NCI-H82 treated with DMSO at 0.1 percent for 48 hours (cell line): ENCODE measurements around the gene DNAH11.
A peak's percentile ranks its signal among the peaks of the same experiment; 100 is the strongest.
"Not testable (repeated sequence)": the region's sequence is repeated elsewhere in the genome, so short reads cannot be mapped to it uniquely, and the experiment has no call there.

Experiments used
- DNase-seq: peaks from one replicate; lab custom pipeline; 2025; ENCODE audit not compliant: unreplicated experiment; lab: John Stamatoyannopoulos, UW

The DNAH11 gene

DNA sequence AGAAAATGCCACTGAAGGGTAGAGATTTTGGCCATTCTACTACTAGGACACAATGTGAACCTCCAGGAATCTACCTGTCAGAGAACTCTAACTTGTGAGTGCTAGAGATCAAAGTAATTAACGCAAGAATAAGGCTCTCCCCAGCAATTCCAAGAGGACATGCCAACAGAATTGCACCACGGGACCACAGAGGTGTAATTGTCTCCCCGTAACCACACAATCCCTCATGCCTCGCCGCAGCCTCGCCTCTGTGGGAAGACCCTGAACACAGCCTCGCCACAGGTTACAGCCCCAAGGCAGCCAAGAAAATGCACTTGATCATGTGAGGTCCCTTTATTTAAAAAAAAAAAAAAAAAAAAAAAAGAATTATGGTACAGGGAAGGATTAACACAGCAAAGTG is 373.3 kb downstream of the DNAH11 start:
- DNase-seq: no peak

DNA sequence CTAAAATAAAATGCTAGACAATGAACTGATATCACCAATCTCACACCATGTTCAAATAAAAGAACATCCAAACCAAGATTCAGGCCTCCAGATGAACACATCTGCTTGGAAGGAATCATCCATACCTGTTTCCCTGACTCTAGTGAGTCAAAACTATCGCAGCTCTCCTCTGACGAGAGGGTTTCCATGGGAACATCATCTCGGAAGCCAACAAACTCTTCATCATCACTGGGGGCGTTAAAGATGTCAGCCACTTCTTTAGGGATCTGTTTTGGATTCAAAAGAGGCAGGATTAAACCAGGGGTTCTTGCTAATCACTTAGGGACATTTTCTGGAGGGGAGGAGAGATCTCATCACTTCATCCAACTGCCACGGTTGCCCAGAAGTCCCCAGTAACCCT is 373.8 kb downstream of the DNAH11 start:
- DNase-seq: no peak

DNA sequence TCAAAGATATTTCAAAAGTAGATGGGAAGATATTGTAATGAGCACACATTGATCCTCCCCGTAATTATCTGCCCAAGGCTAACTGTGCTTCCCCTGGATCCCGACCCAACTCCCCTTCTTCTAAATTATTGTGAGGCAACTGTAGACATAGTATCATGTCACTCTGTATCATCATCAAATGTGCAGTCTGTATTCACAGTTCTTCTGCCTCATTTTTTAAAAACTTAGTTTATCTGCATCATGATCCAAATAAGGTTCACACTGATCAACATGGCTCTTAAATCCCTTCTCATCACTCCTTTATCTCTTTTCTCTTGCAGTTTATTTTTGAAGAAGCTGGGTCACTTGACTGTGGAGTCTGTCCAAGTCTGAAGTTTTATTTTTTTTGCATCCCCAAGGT is 375.4 kb downstream of the DNAH11 start:
- no peak for DNase-seq

DNA sequence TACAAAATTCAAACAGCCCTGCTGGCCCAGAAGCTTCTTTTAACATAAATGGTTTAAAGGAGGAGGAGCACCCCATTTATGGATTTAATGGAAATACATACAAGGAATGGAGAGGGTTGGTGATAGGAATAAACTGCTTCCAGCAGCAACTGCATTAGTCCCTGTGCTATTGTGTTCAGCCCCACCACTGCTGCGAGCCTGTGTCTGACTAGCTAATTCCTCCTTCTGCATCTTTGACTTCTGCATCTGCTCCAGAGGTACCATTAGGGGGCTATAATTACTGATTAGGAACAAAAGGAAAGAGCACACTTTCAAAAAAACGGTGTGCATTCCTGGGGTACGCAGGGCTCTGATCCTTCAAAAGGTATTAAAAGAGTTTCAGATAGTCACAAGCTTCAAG is 378.1 kb downstream of the DNAH11 start:
- DNase-seq: no peak

DNA sequence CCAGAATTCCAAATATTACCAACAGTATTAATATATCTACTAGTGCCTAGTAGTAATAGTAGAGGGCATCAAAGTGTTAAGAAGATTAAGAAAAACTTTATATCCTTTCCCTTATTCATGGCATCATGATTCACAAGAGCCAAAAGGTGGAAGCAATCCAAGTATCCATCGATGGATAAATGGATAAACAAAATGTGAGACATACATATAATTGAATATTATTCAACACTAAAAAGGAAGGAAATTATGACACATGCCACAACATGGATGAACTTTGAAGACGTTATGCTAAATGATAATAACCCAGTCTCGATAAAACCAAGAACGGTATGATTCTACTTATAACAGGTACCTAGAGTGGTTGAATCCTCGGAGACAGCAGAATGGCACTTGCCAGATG is 379.8 kb downstream of the DNAH11 start:
- no peak for DNase-seq

DNA sequence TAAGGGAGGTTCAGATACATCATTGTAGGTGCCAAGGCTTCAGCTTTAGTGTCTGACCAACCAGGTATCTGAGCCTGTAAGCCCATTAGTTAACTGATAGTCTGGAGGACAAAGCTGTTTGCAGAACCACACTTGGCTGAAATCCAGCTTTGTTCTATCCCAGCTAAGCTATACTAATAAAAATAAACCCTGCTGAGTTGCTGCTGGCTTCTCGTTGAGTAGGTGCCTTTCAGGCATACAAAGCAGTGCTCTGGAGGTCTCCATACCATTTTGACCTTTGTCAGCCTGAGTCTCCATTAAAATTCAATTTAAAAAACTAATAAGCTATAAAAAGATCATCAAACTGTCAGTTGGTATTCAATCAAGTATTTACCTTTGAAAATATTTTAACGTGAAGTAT is 380.8 kb downstream of the DNAH11 start:
- DNase-seq: peak; percentile 95

DNA sequence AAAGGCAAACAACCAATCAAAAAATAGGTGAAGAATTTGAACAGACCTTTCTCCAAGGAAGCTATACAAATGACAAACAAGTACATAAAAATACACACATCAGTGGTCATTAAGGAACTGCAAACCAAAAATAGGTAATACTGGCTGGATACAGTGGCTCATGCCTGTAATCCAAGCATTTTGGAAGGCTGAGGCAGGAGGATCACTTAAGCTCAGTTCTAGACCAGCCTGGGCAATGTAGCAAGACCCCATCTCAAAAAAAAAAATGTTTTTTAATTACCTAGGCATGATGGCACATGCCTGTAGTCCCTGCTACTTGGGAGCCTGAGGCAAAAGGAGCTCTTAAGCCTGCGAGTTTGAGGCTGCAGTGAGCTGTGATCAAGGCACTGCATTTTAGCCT is 383.6 kb downstream of the DNAH11 start:
- DNase-seq: no peak

DNA sequence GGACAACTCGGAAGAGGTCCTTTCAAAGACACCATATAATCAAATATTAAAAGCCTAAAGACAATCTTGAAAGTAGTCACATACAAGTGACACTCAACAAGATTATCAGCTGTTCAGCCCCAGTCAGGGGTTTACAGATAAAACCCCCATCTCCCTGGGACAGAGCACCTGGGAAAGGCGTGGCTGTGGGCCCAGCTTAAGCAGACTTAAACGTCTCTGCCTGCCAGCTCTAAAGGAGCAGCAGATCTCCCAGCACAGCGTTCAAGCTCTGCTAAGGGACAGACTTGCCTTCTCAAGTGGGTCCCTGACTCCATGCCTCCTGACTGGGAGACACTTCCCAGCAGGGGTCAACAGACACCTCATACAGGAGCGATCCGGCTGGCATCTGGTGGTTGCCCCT is 384.9 kb downstream of the DNAH11 start:
- DNase-seq: peak; percentile 65

DNA sequence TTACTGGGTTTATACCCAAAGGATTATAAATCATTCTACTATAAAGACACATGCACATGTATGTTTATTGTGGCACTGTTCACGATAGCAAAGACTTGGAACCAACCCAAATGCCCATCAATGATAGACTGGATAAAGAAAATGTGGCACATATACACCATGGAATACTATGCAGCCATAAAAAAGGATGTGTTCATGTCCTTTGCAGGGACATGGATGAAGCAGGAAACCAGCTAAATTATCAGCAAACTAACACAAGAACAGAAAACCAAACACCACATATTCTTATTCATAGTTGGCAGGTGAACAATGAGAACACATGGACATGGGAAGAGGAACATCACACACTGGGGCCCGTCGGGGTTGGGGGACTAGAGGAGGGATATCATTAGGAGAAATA is 390.5 kb downstream of the DNAH11 start:
- DNase-seq: not testable (repeated sequence)

DNA sequence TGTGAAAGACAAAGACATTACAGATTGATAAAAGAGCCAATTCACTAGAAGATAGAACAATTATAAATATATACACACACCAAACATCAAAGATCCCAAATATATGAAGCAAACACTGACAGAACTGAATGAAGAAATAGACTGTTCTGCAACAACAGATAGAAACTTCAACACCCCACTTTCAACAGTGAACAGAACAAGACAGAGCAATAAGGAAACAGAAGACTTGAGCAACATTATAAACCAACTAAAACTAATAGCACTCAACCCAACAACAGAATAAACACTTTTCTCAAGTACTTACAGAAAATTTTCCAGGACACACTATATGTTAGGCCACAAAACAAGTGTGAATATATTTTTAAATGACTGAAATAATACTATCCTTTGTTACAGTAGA is 392.0 kb downstream of the DNAH11 start:
- no peak for DNase-seq

DNA sequence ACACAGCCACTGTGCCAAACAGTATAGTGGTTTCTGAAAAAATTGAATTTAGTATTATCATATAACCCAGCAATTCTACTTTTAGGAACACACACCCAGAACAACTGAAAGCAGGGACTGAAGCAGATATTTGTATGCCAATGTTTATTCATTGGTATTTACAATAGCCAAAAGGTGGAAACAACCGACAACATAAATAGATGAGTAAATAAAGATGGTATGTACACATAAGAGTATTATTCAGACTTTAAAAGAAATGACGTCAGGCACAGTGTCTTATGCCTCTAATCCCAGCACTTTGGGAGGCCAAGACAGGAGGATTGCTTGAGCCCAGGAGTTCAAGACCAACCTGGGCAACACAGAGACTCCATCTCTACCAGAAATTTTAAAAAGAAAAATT is 395.6 kb downstream of the DNAH11 start:
- DNase-seq: no peak

DNA sequence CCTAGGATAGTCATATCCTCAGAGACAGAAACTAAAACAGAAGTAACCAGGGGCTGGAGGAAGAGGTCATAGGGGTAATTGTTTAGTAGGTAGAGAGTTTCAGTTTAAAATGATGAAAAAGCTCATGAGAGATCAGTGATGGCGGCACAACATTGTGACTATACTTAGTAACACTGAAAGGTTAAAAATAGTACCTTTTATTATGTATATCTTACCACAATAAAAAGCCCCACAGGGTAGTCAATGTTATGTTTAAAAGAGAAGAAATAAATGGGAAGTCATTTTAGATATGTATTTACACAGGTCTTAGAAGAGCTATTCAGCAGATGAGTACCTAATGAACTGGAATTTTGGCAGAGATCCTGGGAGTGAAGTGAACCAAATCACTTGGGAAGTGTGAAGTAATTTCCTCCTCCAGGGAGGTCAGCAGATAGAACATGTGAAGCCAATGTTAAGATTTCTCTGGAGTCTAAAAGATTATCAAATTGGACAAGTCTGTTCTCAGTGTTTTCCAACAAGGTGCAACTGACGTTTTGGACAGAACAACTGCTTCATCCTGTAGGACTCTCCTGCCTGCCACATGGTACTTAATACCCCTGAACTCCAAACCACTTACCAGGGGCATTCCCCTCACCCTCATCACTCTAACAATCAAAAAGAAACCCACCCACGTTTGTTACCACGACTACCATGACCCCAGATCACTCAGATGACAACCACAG is 396.5 kb downstream of the DNAH11 start:
- no peak for DNase-seq

DNA sequence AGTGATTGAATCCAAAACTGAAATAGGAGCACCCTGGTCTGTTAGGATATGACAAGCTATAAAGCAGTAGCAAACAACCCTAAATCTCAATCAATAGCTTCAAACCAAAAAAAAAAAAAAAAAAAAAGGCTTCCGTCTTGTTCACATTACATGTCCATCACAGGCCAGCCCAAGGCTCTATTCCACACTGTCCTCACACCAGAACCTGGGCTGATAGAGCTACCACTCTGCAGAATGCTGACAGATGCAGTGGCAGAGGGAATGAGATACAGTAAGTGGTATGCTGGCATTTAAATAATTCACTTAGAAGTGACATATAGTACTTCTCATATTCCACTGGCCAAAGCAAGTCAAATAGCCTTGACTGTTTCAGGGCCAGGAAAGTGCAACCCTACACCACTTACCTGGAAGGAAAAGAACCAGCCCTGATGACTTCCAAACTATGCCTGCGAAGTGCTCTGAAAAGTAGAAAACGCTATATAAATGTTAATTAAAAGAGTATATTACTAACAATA is 397.1 kb downstream of the DNAH11 start:
- no peak for DNase-seq

DNA sequence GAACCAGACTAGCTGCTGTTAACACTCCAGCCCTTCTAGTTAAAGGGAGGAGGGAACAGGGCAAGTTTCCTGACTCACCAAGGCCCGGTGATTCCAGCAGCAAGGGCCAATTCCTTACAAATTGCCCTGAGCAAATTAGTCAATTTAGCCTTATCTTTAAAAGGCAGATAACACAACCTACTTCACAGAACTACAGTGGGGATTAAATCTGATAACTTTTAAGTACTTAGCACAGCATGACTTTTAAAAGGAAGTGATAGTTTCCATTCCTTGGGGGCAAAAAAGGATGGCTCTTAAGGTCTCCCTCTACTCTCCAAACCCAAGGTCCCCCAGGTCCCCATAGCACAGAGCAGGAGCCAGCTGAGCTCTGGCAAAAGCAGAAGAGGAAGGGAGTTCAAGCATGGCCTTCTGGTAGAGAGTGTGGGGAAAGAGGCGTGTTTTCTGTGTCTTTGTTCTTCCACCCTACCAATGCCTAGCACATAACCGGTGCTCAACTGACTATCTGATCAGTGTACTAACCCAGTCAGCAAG is 398.8 kb downstream of the DNAH11 start:
- DNase-seq: no peak

DNA sequence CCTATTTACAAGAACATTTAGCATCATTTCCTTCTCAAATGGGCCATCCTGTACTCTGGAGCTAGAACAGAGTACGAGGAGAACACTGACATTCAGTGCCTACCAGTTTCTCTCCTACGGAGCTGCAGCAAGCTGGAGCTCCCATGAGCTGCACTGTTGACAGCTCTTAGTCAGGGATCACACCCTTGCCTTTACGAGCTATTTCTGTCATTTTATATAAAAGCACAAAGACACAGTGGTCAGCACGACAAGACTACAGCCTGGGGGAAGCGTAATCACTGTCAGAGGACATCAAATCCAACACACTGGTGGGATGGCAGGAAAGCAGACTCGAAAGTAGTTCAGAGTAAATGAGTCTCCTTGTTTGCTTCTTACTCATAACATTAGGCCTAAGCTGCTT is 400.1 kb downstream of the DNAH11 start:
- no peak for DNase-seq

DNA sequence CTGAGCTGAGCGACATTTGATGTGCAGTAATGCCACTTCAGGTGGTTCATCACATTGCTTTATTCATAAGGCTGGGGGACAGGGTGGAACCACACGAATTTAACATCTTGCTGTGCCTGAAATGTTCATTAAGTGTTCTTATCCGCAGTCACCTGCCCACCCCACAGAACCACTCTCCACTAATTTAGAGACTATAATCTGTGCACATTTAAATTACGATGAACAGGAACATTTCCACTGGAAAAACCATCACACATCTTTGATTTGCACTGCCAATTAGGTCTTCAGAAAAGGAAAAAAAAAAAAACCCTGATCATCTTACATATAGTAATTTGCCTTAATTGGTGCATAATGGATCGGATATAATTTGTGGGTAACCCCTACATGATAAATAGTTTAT is 400.6 kb downstream of the DNAH11 start:
- no peak for DNase-seq

DNA sequence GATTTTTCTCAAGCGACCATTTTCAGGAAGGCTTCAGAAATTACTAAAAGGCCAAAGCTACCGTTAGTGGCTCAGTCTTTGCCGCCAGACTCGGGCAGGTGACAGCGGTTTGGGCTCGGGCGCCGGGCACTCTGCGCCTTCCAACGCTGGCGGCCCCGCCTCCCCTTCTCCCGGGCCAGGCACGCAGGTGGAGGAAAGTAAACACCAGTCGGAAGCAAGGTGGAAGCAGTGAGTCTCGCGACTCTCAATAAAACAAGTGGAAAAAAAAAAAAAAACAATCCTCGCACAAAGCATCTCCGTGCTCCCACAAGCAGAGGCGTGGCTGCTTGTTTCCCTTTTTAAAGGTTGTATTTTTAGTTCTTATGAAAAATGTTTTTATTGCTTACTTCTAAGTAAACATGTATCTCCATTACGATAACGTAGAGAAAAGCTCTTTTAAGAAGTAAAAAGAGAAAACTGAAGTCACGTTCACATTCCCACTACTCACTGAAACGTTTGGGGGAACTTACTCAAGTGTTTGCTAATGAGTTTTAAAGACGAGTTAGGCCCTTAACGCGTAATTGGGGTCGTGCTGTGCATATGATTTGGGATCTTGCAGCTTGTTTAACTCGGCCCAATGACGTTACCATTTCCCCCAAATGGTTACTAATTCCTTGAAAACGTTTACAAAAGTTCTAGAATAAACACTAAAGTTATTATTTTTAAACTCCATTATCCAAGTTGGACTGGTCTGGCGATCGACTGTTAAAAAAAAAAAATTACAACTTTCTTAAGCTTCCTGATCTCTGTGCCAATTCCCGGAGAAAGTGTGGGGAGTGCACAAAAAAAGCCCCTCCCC is 402.0 kb downstream of the DNAH11 start:
- DNase-seq: no peak

DNA sequence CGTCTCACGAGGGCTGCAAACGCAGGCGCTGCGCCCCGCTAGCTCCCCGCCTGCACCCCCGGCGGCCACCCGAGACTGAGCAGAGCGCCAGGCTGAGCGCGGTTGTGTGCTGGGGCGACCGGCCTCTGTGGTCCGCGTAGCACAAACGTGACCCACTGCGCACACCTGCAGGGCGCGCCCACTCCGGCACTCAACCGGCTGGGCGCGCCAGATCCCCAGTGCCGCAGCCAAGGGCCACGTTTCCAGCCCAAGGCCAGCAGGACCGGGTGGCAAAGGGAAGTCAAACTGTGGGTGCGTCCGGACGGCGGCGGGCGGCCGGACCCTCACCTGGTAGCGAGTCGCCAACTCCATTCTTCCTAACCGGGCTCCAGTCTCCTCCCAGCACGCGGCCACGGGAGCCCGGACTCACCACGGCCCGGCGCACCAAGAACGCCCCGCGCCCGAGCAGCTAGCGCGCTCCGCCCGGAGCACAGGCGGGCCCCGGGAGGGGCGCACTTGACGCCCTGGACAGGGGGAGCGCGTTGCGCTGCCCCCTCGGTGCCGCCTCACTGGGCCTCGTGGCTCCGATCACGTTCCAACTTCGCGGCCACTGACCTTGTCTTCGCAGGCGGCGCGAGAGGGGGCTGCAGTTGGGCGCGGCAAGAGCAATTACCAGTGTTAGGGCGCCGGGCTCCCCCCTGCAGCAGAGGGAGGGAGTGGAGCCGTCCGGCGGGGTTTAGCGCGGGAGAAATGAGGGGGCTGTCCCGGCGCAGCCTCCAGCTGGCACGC is 402.8 kb downstream of the DNAH11 start, which contains the start of gene CDCA7L:
Gene CDCA7L, minus strand, starts transcription at position 446 of the 768 bp plus-strand sequence. Its CDS starts 95 bp downstream, at position 351.
- peak; percentile 50 for DNase-seq

DNA sequence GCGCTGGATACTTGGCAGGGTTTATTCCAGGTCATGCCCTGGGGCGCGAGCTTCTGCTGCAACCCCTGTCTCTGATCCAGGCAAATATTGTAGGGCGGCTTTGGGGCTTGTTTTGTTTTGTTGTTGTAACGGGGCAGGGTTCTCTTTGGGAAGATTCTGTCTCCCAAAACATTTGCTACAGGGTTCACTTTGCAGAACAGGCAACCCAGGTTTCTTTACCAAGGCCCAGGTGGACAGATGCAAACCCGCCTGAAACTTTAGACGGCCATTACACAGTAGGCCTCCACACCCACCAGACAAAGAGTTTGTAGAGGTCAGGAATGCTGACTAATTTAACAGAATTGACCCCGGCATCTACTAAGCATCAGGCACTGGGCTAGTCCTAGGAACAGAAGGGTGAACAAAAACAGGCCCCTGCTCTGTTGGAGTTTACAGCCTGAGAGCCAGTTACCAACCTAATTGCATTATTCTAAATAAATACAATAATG is 403.4 kb downstream of the DNAH11 start:
- no peak for DNase-seq

DNA sequence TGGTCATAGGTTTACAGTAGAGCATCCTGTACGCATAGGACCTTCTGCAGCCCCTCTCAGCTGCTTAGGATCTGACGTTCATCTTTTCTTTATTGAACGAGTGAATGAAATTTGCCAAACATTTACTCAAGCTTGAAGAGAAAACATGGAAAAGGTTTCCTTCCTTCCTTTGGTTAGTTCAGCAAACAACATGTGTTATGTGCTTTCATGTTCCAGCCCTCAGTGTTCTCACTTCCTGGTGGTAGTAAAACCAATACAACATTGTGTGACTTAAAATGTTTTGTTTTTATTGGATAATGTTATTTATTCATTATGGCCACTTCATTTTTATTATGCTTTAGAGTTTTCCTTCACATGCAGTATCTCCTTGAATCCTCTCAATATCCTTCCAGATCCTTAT is 404.2 kb downstream of the DNAH11 start:
- DNase-seq: no peak

DNA sequence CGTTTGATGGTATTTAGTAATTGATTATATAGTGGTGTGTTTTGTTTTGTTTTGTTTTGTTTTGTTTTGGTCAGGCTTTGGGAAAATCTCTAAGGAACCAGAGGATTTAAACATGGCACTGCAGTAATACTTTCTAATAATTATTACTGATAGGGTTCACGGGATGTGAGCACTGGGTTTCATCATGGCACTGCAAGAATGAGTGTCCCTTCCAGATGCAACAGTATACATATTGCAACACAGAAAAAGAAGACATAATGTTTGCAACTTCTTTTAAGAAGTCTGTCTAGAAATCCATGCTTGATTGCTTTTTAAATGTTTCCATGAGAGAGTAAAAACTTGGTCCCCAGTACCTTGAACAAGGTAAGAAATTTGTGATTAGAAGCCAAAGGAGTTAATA is 405.1 kb downstream of the DNAH11 start:
- no peak for DNase-seq
